Peyer's patch (tissue), 4 donors: ENCODE measurements around the gene ZBTB42. TPM values are rescaled to one million over a fixed set of nuclear protein-coding genes. Genes with fewer than 3 reads are reported as not detected.

ENCODE experiments used
- DNase-seq, 3 donors: peaks; one replicate each; pipeline ENCODE4 v3.0.0-alpha.2; 2017 to 2019
- H3K27ac ChIP-seq, 4 donors: fragments of 200-600 bp; sonication (generic); one replicate each; pipeline ENCODE4 v1.5.1; 2016 to 2019
- H3K27me3 ChIP-seq, 2 donors: fragments of 200-600 bp; sonication (generic); one replicate each; pipeline ENCODE4 v1.5.1; 2019
- H3K36me3 ChIP-seq, 3 donors: fragments of 200-600 bp; sonication (generic); one replicate each; pipeline ENCODE4 v1.5.1; 2016 to 2019
- H3K4me1 ChIP-seq, 4 donors: fragments of 200-600 bp; sonication (generic); one replicate each; pipeline ENCODE4 v1.5.1; 2016 to 2019
- H3K4me3 ChIP-seq, 4 donors: fragments of 200-600 bp; sonication (generic); 1 replicate in 3 of 4; 2 replicates in 1 of 4; pipeline ENCODE4 v1.5.1; 2016 to 2019; ENCODE audit warnings: mild to moderate bottlenecking in 1 of 4
- H3K9me3 ChIP-seq, 4 donors: fragments of 200-600 bp; sonication (generic); one replicate each; pipeline ENCODE4 v1.5.1; 2016 to 2019; ENCODE audit warnings: mild to moderate bottlenecking in 1 of 4
- CTCF ChIP-seq, 6 experiments: fragments of 450-650 bp in 4 of 6; fragments of 200-600 bp in 2 of 6; sonication (generic) in 1 of 6; IDR thresholded peaks; one replicate each; pipeline ENCODE4 v1.5.1; 2017 to 2019; ENCODE audit warnings: antibody characterized with exemption in 6 of 6, mild to moderate bottlenecking in 3 of 6, moderate library complexity in 1 of 6
- POLR2A ChIP-seq, 2 donors: fragments of 450-650 bp; IDR thresholded peaks; one replicate each; pipeline ENCODE4 v1.5.1; 2017; ENCODE audit warnings: antibody characterized with exemption in 2 of 2, mild to moderate bottlenecking in 2 of 2, moderate library complexity in 2 of 2
- total RNA-seq, 4 donors: library from RNA; depleted of rRNA; stranded (reverse); fragments of >200 nt; gene quantifications; one replicate each; pipeline ENCODE4 v1.1.0, GENCODE V29; 2016

ZBTB42 gene
- total RNA-seq, 4 donors from 2014 or later: 2.5 to 14.7 (median 10.9) TPM

- DNase-seq: no peak
- Histone ChIP-seq H3K27ac (no peak overlapping the region), H3K27me3 (no peaks in the 10 kb centered on the region), H3K4me1 (peaks cover 0 to 32% (median 0%) of the 10 kb centered on the region in 4 donors), H3K4me3 (no peak overlapping the region), H3K36me3 (peaks cover 0 to 55% (median 0%) of the 10 kb centered on the region in 3 donors), H3K9me3 (no peaks in the 10 kb centered on the region)
- TF ChIP-seq CTCF (IDR thresholded peaks at IDR 0.05) (no peak), POLR2A (IDR thresholded peaks at IDR 0.05) (no peak)
These were observed 14.8 kb upstream of the ZBTB42 start for GRCh38 chr14:104786091-104786586.

- TF ChIP-seq CTCF (IDR thresholded peaks at IDR 0.05) (no peak), POLR2A (IDR thresholded peaks at IDR 0.05) (no peak)
- Histone ChIP-seq H3K27ac (no peak overlapping the region), H3K36me3 (peaks cover 0 to 64% (median 0%) of the 10 kb centered on the region in 3 donors), H3K4me1 (peaks cover 0 to 36% (median 0%) of the 10 kb centered on the region in 4 donors), H3K27me3 (no peaks in the 10 kb centered on the region), H3K4me3 (no peak overlapping the region), H3K9me3 (no peaks in the 10 kb centered on the region)
- DNase-seq: no peak
These were observed 13.9 kb upstream of the ZBTB42 start for GRCh38 chr14:104786726-104787675.

GRCh38 chr14:104787736-104788135, 13.2 kb upstream of the ZBTB42 start:
- Histone ChIP-seq H3K36me3 (peaks cover 0 to 66% (median 0%) of the 10 kb centered on the region in 3 donors), H3K27ac (no peak overlapping the region), H3K27me3 (no peaks in the 10 kb centered on the region), H3K4me3 (no peak overlapping the region), H3K4me1 (peaks cover 0 to 43% (median 0%) of the 10 kb centered on the region in 4 donors), H3K9me3 (no peaks in the 10 kb centered on the region)
- DNase-seq: no peak
- TF ChIP-seq CTCF (IDR thresholded peaks at IDR 0.05): no peak
- TF ChIP-seq POLR2A (IDR thresholded peaks at IDR 0.05): no peak

GRCh38 chr14:104788161-104788818, 12.6 kb upstream of the ZBTB42 start:
- H3K27ac ChIP-seq: no peak overlapping the region
- peaks cover 0 to 48% (median 2%) of the 10 kb centered on the region in 4 donors for H3K4me1 ChIP-seq
- no peaks in the 10 kb centered on the region for H3K27me3 ChIP-seq
- no peak overlapping the region for H3K4me3 ChIP-seq
- peaks cover 0 to 62% (median 0%) of the 10 kb centered on the region in 3 donors for H3K36me3 ChIP-seq
- TF ChIP-seq CTCF (IDR thresholded peaks at IDR 0.05) (no peak), POLR2A (IDR thresholded peaks at IDR 0.05) (no peak)
- no peaks in the 10 kb centered on the region for H3K9me3 ChIP-seq
- DNase-seq: no peak

GRCh38 chr14:104788873-104789663, 11.8 kb upstream of the ZBTB42 start:
- no peak for DNase-seq
- Histone ChIP-seq H3K9me3 (no peaks in the 10 kb centered on the region), H3K4me1 (peaks cover 0 to 56% (median 8%) of the 10 kb centered on the region in 4 donors), H3K27ac (no peak overlapping the region), H3K4me3 (no peak overlapping the region), H3K36me3 (peaks cover 0 to 62% (median 0%) of the 10 kb centered on the region in 3 donors), H3K27me3 (no peaks in the 10 kb centered on the region)
- TF ChIP-seq POLR2A (IDR thresholded peaks at IDR 0.05): no peak
- no peak for TF ChIP-seq CTCF (IDR thresholded peaks at IDR 0.05)
